Activated naive CD4-positive, alpha-beta T cell treated with anti-CD3 and anti-CD28 coated beads, Interleukin-2, amount 50 U/mL, for 72 hours (primary cell): Measurements from ENCODE around the gene NPAS3. TPM values are rescaled to one million over a fixed set of nuclear protein-coding genes. Genes with fewer than 3 reads are reported as not detected.

Experiments
- ATAC-seq, 2 donors: fragments of 150-1000 bp; cut with Tn5 transposase; 2 replicates each; pipeline ENCODE4 v1.10.0; 2021; ENCODE audit warnings: mild to moderate bottlenecking in 2 of 2, moderate library complexity in 2 of 2
- DNase-seq, 2 donors: peaks; one replicate each; pipeline ENCODE4 v3.0.0; 2021 to 2022; ENCODE audit warnings: low spot score in 2 of 2
- H3K27ac Mint-ChIP-seq, 2 donors: one replicate each; pipeline ENCODE4 v1.8.0; 2022; ENCODE audit warnings: mild to moderate bottlenecking in 2 of 2, mixed read lengths in 2 of 2
- H3K36me3 Mint-ChIP-seq, 2 donors: one replicate each; pipeline ENCODE4 v1.8.0; 2022; ENCODE audit warnings: mixed read lengths in 2 of 2
- H3K9me3 Mint-ChIP-seq, 2 donors: one replicate each; pipeline ENCODE4 v1.8.0; 2022; ENCODE audit warnings: mixed read lengths in 2 of 2
- total RNA-seq, 2 donors: library from RNA; stranded (reverse); gene quantifications; one replicate each; pipeline ENCODE4 v1.2.3, GENCODE V29; 2022

NPAS3 gene
- total RNA-seq, 2 donors from 2014 or later, result not detected

DNA sequence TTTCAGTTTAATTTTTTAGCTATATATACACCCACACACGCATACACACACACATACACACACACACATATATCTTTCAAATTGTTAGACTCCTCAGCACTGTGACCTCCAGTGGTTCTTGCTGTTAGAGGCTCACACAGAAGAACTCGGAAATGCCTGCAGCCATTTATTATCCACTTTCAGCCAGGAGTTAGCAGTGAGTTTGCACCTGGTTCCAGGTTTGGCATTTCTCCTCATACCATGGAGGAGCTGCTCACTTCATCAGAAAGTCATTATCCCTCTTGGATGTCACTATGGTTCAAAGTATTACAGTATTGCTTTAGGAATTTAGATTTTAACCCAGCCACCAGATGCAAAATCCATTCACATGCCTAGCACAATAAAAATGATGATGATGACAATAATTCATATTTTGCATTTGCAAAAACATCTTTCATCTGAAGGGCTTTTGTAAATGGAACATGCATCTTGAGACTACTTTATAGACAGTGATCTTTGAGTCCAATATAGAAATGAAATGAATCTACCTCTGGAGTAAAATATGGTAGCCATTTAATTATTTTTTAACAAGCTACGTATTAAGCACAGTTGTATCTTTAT lies 42.3 kb downstream of the NPAS3 start:
- DNase-seq, result no peak
- no peak for ATAC-seq
- H3K27ac Mint-ChIP-seq, result no peak overlapping the region
- peaks cover 0 to 4% of the 10 kb centered on the region in 2 donors for H3K9me3 Mint-ChIP-seq
- no peaks in the 10 kb centered on the region for H3K36me3 Mint-ChIP-seq

DNA sequence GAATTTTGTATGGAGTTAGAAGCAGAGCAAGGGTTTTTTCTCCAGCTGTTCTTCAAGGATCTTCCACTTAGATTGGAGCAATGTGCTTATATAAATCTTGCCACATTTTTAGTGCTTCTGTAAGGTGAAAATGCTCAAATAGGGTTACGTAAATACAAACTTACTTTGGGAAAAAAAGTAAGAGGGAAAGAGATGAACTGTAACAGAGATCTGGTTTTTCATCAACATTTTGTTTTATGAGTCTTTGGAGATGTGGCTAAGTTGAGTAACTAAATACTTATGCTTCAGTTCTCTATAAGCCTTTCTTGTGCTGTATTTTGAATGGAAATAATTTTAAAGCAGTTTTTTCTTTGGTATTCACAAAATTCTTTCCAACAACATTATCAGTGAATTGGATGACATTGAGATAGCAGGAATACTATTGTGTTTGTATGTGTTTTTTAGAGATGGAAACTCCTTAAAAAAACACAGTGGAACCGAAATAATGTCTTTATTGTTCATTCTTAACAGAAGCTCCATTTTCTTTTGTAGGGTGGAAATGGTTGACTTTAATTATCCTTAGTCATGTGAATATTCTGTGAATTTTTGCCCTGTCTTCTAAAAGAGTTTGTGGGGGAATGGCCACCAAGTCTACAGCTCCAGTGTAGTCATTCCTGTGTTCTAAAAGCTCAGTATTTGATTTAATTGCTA lies 45.7 kb downstream of the NPAS3 start:
- Mint-ChIP-seq H3K9me3 (peaks cover 0 to 8% of the 10 kb centered on the region in 2 donors), H3K27ac (no peak overlapping the region), H3K36me3 (no peaks in the 10 kb centered on the region)
- no peak for DNase-seq
- ATAC-seq, result no peak

DNA sequence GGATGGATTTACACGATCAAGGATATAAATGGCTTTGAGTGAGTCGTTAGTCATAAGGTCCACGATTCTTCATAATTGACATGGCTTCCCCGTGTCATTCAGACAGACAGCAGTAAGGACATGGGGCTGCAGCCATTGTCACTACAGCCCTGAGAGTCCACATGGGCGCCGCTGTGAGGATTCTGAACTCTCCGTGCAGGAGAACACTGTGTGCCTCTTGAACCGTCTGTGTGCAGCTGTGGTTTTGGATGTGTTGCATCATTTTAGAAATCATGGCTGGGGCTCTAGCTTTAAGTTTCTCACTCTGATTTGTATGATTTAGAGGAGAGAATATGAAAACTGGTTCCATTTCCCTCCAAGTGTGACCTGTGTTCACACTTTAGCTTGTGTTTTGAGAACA lies 47.2 kb downstream of the NPAS3 start:
- Mint-ChIP-seq H3K27ac (no peak overlapping the region), H3K36me3 (no peaks in the 10 kb centered on the region), H3K9me3 (peaks cover 4 to 12% of the 10 kb centered on the region in 2 donors)
- DNase-seq (no peak), ATAC-seq (no peak)

DNA sequence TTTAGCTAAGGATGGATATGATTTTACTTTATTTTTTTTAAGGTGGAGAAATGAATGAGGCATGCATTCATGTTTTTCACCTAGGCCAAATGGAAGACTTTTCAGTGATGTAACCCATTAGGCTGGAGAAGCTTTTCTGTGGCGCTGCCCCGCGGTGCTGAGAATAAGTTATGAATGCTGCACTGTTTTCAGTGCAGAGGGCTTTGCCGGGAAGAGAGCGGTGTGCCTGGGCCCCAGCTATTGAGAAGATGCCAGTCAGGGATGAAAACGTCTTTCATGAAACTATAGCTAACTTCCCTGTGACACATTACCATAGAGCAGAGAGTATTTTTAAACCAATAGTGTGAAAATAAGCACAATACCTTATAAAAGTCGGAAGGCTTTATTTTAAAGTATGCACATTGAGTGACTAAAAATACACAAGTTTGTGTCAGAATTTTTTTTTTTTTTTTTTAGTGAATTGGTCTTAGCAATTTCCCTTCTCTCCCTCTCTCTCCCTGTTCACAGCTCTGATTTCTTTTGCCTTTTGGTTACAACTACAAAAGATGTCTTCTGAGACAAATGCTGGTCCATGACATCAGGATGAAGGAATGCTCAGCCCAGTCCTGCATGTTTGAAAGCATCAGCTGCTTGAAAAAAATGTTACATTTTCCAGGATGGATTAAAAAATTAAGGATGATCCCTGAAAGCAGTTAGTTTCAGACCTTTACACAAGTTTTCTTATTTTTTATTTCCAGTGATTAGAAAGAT lies 48.3 kb downstream of the NPAS3 start:
- H3K9me3 Mint-ChIP-seq, result peaks cover 4 to 8% of the 10 kb centered on the region in 2 donors
- ATAC-seq (no peak), DNase-seq (no peak)
- H3K27ac Mint-ChIP-seq, result no peak overlapping the region
- H3K36me3 Mint-ChIP-seq, result no peaks in the 10 kb centered on the region

DNA sequence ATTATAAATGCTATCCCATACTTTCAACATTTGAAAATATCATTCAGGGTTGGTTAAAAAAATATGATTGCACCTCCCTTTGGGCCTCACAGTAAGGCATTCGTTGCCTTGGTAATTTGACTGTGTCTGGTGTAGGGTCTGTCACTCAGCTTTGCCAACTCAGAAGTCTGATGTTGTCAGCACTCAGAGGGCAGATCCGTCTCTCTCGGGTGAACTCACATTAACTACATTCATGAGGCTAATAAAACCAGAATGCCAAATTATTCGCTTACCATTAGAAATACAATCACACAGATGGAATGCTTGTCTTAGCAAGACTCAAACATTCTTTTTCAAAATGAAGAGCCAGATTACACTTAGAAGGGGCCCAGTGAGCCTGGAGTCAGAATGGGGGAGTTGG lies 53.0 kb downstream of the NPAS3 start:
- no peak for ATAC-seq

DNA sequence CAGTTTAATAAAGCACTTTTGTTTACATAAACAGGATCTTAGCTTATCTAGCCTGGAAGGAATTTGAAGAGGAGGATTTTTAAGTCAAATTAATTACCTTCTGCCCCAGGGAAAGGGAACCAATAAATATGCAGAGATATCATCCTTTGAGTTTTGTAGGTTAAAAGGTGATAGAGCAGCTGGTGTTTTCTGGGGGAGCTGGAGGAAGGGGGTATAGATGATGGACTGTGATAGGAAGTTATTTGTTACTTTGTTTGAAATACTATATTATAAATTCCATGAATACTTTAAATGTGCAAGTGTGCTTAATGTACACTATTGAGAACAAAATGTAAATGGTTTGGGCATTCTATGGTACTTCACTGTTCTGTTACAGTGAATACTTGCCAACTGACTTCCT lies 55.2 kb downstream of the NPAS3 start:
- Mint-ChIP-seq H3K27ac (no peak overlapping the region), H3K9me3 (peaks cover 12 to 21% of the 10 kb centered on the region in 2 donors), H3K36me3 (peaks cover 0 to 4% of the 10 kb centered on the region in 2 donors)
- DNase-seq (no peak), ATAC-seq (no peak)

More for the DNA sequence above, 53.0 kb downstream of the NPAS3 start:
- Mint-ChIP-seq H3K36me3 (no peaks in the 10 kb centered on the region), H3K9me3 (peaks cover 12 to 17% of the 10 kb centered on the region in 2 donors), H3K27ac (no peak overlapping the region)
- DNase-seq, result no peak

DNA sequence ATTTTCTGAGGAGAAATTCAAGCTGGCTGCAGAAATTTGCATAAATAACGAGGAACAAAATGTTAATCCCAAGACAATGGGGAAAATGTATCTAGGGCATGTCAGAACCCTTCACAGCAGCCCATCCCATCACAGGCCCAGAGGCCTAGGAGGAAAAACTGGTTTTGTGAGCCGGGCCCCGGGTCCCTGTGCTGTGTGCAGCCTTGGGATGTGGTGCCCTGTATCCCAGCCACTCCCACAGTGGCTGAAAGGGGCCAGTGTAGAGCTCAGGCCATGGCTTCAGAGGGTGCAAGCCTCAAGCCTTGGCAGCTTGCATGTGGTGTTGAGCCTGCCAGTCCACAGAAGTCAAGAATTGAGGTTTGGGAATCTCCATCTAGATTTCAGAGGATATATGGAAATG lies 57.7 kb downstream of the NPAS3 start:
- ATAC-seq (no peak), DNase-seq (no peak)
- H3K27ac Mint-ChIP-seq, result no peak overlapping the region
- H3K9me3 Mint-ChIP-seq, result peaks cover 8 to 16% of the 10 kb centered on the region in 2 donors
- peaks cover 0 to 4% of the 10 kb centered on the region in 2 donors for H3K36me3 Mint-ChIP-seq

DNA sequence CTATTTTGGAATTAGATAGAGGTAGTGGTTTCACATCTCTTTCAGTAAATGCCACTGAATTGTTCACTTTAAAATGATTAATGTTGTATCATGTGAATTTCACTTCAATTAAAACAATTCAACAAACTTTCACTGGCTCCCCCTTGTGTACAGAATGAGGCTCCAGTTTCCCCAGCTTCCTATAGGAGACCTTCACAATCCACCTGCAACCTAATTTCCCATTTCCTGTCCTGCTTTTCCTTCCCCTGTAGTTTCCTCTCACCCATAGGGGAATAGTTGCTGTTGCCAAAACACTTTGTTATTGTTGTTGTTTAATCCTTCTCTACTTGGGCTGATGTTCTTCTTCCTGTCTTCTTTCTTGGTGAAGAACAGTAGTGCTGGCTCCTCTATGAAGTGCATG lies 59.8 kb downstream of the NPAS3 start:
- Mint-ChIP-seq H3K27ac (no peak overlapping the region), H3K36me3 (peaks cover 0 to 4% of the 10 kb centered on the region in 2 donors), H3K9me3 (peaks cover 0 to 7% of the 10 kb centered on the region in 2 donors)
- no peak for ATAC-seq
- DNase-seq, result no peak

DNA sequence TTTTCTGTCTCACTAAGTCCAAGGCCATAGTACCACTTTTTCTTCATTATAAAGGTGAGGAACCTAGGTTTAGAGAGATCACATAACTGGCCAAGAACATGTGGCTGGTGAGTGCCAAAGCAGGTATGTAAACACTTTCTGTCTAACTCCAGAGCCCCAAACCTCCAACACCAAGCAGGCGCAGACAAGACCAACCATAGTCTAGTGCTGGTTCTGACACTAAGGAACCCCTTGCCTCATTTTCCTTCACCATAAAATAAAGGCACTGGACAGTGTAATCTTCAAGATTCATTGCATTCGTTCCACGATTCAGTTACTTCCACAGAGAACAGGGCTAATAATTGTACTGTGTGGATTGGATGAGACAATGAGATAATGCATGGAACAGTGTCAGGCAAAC lies 71.0 kb downstream of the NPAS3 start:
- DNase-seq, result no peak
- no peak for ATAC-seq
- Mint-ChIP-seq H3K27ac (no peak overlapping the region), H3K9me3 (no peaks in the 10 kb centered on the region), H3K36me3 (no peaks in the 10 kb centered on the region)

DNA sequence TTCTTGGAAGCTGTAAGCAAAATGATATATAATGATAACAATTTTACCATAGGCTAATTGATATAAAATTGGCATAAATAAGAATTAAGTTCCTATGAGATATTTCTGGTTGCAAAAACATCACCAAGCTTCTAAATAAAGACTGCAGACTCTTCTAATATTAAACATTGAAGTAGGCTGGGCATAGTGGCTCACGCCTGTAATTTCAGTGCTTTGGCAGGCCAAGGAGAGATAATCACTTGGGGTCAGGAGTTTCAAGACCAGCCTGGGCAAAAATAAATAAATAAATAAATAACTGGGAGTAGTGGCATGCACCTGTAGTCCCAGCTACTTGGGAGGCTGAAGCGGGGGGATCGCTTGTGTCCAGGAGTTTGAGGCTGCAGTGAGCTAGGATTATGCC lies 71.8 kb downstream of the NPAS3 start:
- Mint-ChIP-seq H3K9me3 (no peaks in the 10 kb centered on the region), H3K27ac (no peak overlapping the region), H3K36me3 (no peaks in the 10 kb centered on the region)
- DNase-seq, result no peak
- ATAC-seq, result no peak

DNA sequence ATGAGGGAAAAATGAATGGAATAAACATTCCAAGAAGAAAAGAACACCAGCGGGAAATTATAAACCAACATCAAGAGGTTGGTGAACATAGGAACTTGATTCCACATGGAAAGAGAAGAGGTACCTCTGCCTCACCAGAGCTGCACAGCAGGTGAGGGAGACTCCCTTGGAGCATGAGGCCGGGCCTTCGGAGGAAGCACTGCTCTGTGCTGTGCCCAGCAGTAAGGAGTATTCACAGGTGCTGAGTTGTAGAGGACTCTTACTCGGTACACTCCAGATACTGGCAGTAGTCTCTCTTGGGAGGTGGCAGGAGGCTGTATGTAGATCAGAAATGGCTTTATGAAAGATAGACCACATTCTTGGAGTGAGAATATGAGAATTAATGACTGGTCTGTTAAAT lies 76.0 kb downstream of the NPAS3 start:
- no peak for DNase-seq
- no peak for ATAC-seq
- Mint-ChIP-seq H3K9me3 (peaks cover 0 to 9% of the 10 kb centered on the region in 2 donors), H3K27ac (no peak overlapping the region), H3K36me3 (no peaks in the 10 kb centered on the region)

DNA sequence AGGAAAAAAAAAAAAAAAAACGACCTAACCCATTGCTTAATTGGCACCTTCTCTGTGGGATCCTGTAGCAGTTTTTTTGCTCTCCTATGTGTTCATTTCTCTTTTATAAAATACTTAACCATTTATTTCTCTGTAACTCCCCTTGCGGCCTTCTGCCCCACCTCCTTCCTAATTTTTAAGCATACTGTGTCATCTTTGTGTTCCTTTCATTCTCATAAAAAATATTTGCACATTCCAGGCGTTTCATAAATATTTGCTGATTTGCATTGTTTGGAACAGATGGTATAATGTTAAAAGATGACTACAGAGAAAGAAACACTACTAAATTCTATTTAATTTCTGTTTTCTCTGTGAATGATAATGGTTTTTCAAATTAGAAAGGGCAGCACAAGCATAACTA lies 77.9 kb downstream of the NPAS3 start:
- ATAC-seq (no peak), DNase-seq (no peak)
- Mint-ChIP-seq H3K27ac (no peak overlapping the region), H3K36me3 (no peaks in the 10 kb centered on the region), H3K9me3 (peaks cover 0 to 9% of the 10 kb centered on the region in 2 donors)

DNA sequence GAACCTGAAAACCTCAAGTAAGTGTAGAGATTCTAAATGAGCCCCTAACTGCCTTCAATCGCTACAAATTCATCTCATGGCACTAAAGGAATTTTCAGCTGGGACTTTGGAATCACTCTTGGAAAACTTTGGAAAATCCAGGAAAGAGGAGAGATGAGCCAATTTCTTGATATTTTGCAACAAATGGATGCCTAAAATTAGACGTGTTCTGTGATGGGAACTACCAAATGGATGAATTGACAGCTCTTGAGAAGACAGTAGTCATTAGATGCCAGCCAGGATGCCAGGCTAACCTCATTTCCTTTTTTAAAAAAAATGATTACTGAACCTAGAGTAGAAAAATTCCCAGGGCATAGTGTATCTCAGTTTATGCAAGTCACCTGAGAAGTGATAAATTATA lies 78.3 kb downstream of the NPAS3 start:
- no peak overlapping the region for H3K27ac Mint-ChIP-seq

DNA sequence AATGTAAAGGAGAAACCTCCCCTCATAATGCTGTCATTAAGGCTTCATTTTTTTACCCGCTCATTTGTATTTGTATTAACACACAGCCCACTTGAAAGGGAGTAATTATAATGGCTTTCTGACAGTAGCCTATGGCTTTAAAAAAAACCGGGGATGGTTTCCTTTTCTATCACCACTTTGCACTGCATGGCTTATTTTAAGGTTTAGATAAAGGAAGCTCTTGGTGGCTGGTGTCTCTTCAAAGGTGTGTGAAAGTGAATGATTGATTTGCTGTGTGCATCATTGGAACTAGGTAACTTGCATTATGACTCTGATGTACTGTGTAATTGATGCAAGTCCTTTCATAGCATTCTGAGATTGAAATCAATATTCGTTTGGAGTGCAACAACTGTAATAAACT lies 80.7 kb downstream of the NPAS3 start:
- ATAC-seq, result no peak
- Mint-ChIP-seq H3K36me3 (no peaks in the 10 kb centered on the region), H3K27ac (no peak overlapping the region), H3K9me3 (peaks cover 6 to 16% of the 10 kb centered on the region in 2 donors)
- no peak for DNase-seq

More for the DNA sequence above, 78.3 kb downstream of the NPAS3 start:
- peaks cover 0 to 9% of the 10 kb centered on the region in 2 donors for H3K9me3 Mint-ChIP-seq
- no peaks in the 10 kb centered on the region for H3K36me3 Mint-ChIP-seq
- DNase-seq, result no peak
- no peak for ATAC-seq

DNA sequence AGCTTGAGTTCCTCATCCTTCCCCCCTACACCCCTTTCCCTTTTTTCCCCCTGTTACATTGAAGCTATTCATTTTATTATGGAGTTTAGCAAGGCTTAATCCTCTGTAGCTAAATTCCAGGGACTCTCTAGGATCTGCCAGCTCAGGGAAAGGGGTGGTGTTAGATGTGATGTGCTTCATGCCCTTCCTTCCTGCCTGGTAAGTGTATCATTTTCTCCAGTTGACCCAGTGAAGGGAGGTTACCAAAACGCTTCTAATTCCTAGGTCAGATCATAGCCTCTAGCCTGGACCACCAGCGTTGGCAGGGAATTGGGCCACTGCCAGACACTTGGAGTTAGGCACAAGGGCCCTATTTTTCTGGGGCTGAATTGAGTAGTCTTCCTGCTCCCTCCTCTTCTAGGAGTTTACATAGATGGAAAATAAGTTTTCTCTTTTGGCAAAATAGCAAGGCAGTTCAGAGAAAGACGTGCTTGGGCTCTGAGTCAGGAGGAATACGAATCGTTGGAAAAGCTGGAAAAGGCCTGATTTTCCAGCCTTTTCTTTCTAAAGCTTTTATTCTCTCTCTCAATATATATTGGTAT lies 88.3 kb downstream of the NPAS3 start:
- no peak for DNase-seq
- no peak overlapping the region for H3K27ac Mint-ChIP-seq
- no peaks in the 10 kb centered on the region for H3K36me3 Mint-ChIP-seq
- ATAC-seq, result no peak
- H3K9me3 Mint-ChIP-seq, result peaks cover 7 to 28% of the 10 kb centered on the region in 2 donors

DNA sequence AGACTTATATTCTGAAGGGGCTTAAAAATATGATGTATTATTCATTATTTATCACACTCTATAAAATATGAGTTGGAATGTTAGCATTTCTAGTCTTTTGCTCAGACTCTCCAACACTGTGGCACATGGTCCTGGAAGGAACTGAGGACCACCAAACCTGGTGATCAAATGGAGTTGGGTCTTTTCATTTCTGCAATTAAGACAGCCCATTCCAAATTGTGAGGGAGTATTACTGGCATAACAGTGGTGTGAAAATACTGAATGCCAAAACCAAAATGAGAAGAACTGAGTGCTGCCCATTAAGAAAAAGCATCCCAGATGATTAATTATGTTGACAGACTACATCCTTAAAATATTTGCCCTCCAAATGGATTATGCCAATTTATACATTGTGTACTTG lies 90.8 kb downstream of the NPAS3 start:
- ATAC-seq, result no peak
- Mint-ChIP-seq H3K27ac (no peak overlapping the region), H3K36me3 (no peaks in the 10 kb centered on the region), H3K9me3 (peaks cover 0 to 22% of the 10 kb centered on the region in 2 donors)
- DNase-seq, result no peak

DNA sequence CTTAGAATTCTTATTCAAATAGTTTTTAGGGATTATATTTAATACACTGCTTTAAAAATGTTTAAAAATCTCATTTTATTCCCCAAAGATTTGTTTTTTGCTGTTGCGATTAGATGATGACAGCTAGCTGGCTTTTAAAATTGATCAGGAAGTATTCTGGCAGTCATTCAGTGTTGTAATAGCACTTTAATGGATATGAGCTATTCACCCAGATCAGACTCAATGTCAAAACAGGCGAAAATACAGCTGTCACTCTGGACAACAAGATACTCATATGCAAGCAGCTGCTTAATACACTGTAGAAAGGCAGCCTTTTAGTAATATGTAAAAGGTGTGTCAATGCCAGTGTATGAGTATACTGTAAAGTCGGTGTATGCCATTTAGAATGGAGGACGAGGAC lies 91.7 kb downstream of the NPAS3 start:
- Mint-ChIP-seq H3K36me3 (no peaks in the 10 kb centered on the region), H3K27ac (no peak overlapping the region), H3K9me3 (peaks cover 0 to 22% of the 10 kb centered on the region in 2 donors)
- DNase-seq (no peak), ATAC-seq (no peak)
